HFF-Myc (cell line): ENCODE measurements around the gene ACSM2B.
"Not testable (repeated sequence)": the region's sequence is repeated elsewhere in the genome, so short reads cannot be mapped to it uniquely, and the experiment has no call there.

Experiments used
- DNase-seq: peaks from one replicate; pipeline ENCODE4 v3.0.0-alpha.2; 2011; ENCODE audit warnings: low read depth; ENCODE audit errors: extremely low read depth
- H3K4me3 ChIP-seq: replicated peaks from 2 replicates; pipeline ENCODE4 v1.5.1; 2011; ENCODE audit warnings: low read depth, mild to moderate bottlenecking, control low read depth, low read length
- CTCF ChIP-seq: IDR thresholded peaks from 2 replicates; pipeline ENCODE4 v1.5.1; 2012; ENCODE audit warnings: mild to moderate bottlenecking, low read depth, low read length, control low read depth; ENCODE audit errors: missing control alignments

ACSM2B gene

GRCh38 chr16:20610892-20611349 lies 34.8 kb upstream of the ACSM2B start:
- no peak for DNase-seq
- no peak for TF ChIP-seq CTCF
- no peak overlapping the region for H3K4me3 ChIP-seq

- no peak for DNase-seq
- H3K4me3 ChIP-seq, result no peak overlapping the region
- no peak for TF ChIP-seq CTCF
These were observed 34.2 kb upstream of the ACSM2B start for GRCh38 chr16:20610211-20610891.

- not testable (repeated sequence) for DNase-seq, H3K4me3 ChIP-seq
These were observed 26.0 kb upstream of the ACSM2B start for GRCh38 chr16:20602205-20602604.

- H3K4me3 ChIP-seq, DNase-seq: not testable (repeated sequence)
These were observed 23.3 kb upstream of the ACSM2B start for GRCh38 chr16:20599475-20599874.

- no peak overlapping the region for H3K4me3 ChIP-seq
- DNase-seq, result no peak
- TF ChIP-seq CTCF, result no peak
These were observed 22.8 kb upstream of the ACSM2B start for GRCh38 chr16:20598832-20599469.

GRCh38 chr16:20595694-20596093 lies 19.5 kb upstream of the ACSM2B start:
- H3K4me3 ChIP-seq, DNase-seq: not testable (repeated sequence)

GRCh38 chr16:20595068-20595467 lies 18.9 kb upstream of the ACSM2B start:
- H3K4me3 ChIP-seq, DNase-seq: not testable (repeated sequence)

GRCh38 chr16:20592780-20593179 lies 16.6 kb upstream of the ACSM2B start:
- not testable (repeated sequence) for H3K4me3 ChIP-seq, DNase-seq

GRCh38 chr16:20589486-20589885 lies 13.3 kb upstream of the ACSM2B start:
- not testable (repeated sequence) for DNase-seq

GRCh38 chr16:20587645-20588074 lies 11.5 kb upstream of the ACSM2B start:
- not testable (repeated sequence) for H3K4me3 ChIP-seq, DNase-seq

More at GRCh38 chr16:20589486-20589885, 13.3 kb upstream of the ACSM2B start:
- H3K4me3 ChIP-seq, result not testable (repeated sequence)

- not testable (repeated sequence) for DNase-seq, H3K4me3 ChIP-seq
These were observed 10.5 kb upstream of the ACSM2B start for GRCh38 chr16:20586716-20587115.

GRCh38 chr16:20586112-20586511 lies 9.9 kb upstream of the ACSM2B start:
- DNase-seq, H3K4me3 ChIP-seq: not testable (repeated sequence)

GRCh38 chr16:20580487-20581259 lies 4.5 kb upstream of the ACSM2B start:
- not testable (repeated sequence) for H3K4me3 ChIP-seq, DNase-seq

- not testable (repeated sequence) for DNase-seq, H3K4me3 ChIP-seq
These were observed 1.9 kb upstream of the ACSM2B start for GRCh38 chr16:20578091-20578490.

- not testable (repeated sequence) for DNase-seq, H3K4me3 ChIP-seq
These were observed 7.0 kb downstream of the ACSM2B start for GRCh38 chr16:20569117-20569651.
